Ishikawa (cell line): ENCODE results near the gene MN1.

ENCODE experiments used
- EGR1 ChIP-seq: IDR thresholded peaks from 2 replicates; pipeline ENCODE4 v1.6.1; 2012
- FOXM1 ChIP-seq: IDR thresholded peaks from 2 replicates; pipeline ENCODE4 v1.6.1; 2012; ENCODE audit warnings: low read depth, borderline replicate concordance
- MAX ChIP-seq: IDR thresholded peaks from 2 replicates; pipeline ENCODE4 v1.6.1; 2012
- NFIC ChIP-seq: IDR thresholded peaks from 2 replicates; pipeline ENCODE4 v1.6.1; 2012
- RAD21 ChIP-seq: IDR thresholded peaks from 2 replicates; pipeline ENCODE4 v1.6.1; 2012; ENCODE audit warnings: low read depth
- REST ChIP-seq: IDR thresholded peaks from 2 replicates; pipeline ENCODE4 v1.6.1; 2012; ENCODE audit warnings: low read depth, mild to moderate bottlenecking
- TCF12 ChIP-seq: IDR thresholded peaks from 2 replicates; pipeline ENCODE4 v1.6.1; 2012; ENCODE audit warnings: low read depth

- TF ChIP-seq FOXM1 (no peak), NFIC (no peak), MAX (no peak), EGR1 (no peak), TCF12 (no peak), REST (no peak), RAD21 (no peak)
Observed at GRCh38 chr22:27798511-27799014, 3.0 kb downstream of the MN1 start.
